Activated CD4-positive, CD25-positive, alpha-beta regulatory T cell (primary cell): ENCODE data around the gene RAB40A.

ENCODE experiments used
- DNase-seq, 4 experiments: peaks; one replicate each; lab custom pipeline; 2025; lab: John Stamatoyannopoulos, UW

RAB40A gene

DNA sequence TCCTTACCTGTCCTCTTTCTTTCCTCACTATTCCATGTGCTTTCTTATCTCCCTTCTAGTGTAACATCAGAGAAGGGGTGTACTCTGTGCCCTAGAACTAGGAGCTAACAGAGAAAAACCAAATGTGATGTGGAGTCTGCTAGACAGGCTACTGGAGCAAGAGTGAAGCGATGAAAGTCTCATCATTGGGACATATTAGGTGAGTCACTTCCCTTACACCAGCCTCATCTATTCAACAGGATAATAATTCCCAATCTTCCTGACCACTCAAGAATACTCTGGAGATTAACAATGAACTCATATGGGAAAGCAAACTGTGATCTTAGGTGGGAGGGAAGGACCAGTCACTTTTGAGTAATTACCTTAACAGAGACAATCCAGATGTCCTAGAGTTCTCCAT, 58.1 kb downstream of the RAB40A start:
- no peak for DNase-seq

DNA sequence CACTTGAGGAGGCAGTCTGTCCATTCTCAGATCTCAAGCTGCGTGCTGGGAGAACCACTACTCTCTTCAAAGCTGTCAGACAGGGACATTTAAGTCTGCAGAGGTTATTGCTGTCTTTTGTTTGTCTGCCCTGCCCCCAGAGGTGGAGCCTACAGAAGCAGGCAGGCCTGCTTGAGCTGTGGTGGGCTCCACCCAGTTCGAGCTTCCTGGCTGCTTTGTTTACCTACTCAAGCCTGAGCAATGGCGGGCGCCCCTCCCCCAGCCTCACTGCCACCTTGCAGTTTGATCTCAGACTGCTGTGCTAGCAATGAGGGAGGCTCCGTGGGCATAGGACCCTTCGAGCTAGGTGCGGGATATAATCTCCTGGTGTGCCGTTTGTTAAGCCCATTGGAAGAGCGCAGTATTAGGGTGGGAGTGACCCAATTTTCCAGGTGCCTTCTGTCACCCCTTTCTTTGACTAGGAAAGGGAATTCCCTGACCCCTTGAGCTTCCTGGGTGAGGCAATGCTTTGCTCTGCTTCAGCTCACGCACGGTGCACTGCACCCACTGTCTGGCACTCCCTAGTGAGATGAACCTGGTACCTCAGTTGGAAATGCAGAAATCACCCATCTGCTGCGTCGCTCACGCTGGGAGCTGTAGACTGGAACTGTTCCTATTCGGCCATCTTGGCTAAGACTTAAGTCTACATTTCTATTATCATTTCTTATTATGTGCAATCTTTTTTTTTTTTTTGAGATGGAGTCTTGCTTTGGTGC, 59.1 kb downstream of the RAB40A start:
- peak in 2 of 4 experiments; percentile 29 to 45 for DNase-seq

DNA sequence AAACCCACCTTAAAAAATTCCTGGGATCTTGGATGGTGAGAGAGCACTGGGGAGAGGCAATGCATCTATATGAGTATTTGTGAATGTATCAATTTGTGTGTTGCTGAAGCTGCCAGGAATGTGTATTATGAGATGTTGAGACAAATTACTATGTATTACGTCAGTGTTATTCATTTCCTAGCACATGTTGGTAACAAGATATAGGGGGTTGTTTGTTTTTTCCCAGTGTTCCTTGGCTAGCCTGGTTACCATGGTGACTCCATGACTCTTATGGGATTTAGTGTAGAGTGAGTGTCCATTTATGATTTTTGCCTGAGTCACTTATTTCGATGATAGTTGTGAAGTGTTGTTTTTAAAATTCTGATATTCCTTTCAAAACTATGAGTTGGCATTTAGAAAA, 65.6 kb downstream of the RAB40A start:
- no peak for DNase-seq
